HG02623 (cell line): Measurements from ENCODE around the gene IFT122.
"Not testable (repeated sequence)": the region's sequence is repeated elsewhere in the genome, so short reads cannot be mapped to it uniquely, and the experiment has no call there.

ENCODE experiments used
- ATAC-seq: cut with Tn5 transposase; IDR thresholded peaks from one replicate; pipeline ENCODE4 v1.9.1; 2021; ENCODE audit warnings: moderate library complexity; ENCODE audit not compliant: unreplicated experiment

Gene IFT122, protein sequence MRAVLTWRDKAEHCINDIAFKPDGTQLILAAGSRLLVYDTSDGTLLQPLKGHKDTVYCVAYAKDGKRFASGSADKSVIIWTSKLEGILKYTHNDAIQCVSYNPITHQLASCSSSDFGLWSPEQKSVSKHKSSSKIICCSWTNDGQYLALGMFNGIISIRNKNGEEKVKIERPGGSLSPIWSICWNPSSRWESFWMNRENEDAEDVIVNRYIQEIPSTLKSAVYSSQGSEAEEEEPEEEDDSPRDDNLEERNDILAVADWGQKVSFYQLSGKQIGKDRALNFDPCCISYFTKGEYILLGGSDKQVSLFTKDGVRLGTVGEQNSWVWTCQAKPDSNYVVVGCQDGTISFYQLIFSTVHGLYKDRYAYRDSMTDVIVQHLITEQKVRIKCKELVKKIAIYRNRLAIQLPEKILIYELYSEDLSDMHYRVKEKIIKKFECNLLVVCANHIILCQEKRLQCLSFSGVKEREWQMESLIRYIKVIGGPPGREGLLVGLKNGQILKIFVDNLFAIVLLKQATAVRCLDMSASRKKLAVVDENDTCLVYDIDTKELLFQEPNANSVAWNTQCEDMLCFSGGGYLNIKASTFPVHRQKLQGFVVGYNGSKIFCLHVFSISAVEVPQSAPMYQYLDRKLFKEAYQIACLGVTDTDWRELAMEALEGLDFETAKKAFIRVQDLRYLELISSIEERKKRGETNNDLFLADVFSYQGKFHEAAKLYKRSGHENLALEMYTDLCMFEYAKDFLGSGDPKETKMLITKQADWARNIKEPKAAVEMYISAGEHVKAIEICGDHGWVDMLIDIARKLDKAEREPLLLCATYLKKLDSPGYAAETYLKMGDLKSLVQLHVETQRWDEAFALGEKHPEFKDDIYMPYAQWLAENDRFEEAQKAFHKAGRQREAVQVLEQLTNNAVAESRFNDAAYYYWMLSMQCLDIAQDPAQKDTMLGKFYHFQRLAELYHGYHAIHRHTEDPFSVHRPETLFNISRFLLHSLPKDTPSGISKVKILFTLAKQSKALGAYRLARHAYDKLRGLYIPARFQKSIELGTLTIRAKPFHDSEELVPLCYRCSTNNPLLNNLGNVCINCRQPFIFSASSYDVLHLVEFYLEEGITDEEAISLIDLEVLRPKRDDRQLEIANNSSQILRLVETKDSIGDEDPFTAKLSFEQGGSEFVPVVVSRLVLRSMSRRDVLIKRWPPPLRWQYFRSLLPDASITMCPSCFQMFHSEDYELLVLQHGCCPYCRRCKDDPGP

DNA sequence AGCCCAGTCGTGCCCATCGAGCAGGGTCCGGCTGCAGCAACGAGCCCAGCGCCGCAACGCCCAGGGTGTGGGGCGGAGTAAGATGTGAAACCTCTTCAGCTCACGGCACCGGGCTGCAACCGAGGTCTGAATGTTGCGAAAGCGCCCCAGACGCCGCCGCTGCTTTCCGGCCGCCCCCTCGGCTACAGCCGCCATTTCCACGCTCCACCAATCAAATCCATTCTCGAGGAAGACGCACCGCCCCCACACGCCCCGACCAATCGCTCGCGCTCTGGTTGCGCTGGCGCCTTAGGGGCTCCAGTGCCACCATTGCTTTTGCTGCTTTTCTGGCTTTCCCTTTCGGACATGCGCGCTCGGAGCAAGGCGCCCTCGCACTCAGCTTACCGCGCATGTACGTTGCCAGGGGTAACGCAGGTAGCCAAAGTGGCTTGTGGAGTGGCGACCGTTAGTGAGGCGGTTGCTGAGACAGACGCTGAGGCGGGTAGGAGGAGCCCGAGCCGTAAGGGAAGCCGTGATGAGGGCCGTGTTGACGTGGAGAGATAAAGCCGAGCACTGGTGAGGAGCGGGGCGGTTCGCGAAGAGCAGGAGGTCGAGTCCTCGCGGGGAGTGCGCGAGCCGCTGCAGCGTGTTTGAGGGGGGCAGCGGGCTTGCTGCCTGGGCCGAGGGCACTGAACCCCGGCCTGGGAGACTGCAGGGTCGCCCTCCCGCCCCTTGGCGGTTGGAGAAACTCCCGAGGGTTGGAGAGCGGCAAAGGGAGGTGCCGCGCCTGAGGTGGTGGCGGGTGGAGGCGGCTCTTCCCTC is at the start of gene IFT122, which contains the start of gene MBD4:
Gene IFT122 (plus strand): TSS at position 408 of the 801 bp plus-strand sequence. CDS start 107 bp downstream, at position 515.
Gene MBD4 (minus strand): TSS at position 132 of the 801 bp plus-strand sequence. CDS start 115 bp downstream, at position 17.
- peak; percentile 83 for ATAC-seq

DNA sequence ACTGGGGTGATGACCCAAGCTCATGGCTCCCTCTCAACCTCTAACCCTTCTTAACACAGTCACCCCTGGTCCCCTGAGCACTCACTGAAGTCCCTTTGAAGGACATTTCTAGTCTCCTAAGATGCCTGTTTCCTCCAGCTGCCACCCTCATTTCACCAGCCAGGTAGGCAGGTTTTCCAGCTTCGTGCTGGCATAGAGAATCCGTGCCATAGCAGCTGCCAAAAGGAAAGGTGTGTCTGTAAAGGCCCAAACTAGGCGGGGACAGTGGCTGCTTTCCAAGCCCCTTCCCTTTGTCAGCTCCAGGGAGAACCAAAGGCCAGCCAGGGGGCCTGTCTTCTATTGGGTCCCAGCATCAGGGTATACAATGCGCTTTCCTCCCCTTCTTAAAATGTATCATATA is 48.4 kb upstream of the IFT122 start:
- ATAC-seq: not testable (repeated sequence)

DNA sequence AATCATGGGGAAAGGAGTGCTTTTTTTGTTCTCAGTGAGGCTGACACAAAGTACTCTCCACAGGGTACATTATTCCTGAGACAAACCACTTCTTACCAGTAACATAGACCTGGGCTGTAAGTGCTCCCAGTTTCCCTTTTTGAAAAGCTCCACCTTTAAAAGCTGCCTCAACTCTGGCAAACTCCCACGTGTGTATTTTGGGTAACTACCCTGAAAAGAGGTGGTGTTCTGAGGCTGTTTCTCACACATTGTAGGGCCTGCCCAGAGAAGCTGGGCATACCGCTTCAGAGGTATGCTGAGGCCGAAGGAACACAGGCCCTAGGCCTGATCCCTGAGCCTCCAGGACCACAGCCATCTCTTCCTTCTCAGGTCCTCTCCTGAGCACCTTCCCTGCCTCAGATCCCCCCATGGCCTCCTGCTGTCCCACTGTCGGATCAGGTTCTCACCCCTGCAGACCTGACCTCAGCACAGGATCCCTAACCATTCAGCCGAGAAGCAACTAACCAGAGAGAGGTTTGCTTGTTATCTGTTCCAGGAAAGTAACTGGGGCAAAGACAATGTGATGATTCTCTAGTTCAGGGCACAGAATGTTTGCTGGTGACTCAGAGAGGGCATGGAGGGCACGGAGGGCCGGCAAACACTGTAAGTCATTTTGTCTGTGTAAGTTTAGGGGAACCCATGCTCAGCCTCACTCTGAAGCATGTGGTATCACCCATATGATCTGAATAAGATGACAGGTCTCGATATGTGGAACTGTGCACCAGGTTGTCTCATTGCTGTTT is 47.7 kb upstream of the IFT122 start:
- ATAC-seq: not testable (repeated sequence)

DNA sequence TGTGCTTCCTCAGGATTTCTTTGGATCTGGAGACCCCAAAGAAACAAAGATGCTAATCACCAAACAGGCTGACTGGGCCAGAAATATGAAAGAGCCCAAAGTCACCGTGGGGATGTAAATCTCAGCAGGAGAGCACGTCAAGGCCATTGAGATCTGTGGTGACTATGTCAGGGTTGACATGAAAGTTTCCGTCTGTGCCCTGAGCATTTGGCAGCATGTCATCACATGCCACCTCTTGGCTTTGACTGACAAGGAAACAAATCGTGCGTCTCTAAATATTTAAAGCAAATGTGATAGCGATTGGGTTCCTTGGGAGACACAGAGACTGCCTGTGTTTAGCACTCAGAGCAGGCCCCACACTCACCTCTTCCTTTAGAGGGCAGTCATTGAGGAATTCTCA is 46.8 kb upstream of the IFT122 start:
- ATAC-seq: no peak

DNA sequence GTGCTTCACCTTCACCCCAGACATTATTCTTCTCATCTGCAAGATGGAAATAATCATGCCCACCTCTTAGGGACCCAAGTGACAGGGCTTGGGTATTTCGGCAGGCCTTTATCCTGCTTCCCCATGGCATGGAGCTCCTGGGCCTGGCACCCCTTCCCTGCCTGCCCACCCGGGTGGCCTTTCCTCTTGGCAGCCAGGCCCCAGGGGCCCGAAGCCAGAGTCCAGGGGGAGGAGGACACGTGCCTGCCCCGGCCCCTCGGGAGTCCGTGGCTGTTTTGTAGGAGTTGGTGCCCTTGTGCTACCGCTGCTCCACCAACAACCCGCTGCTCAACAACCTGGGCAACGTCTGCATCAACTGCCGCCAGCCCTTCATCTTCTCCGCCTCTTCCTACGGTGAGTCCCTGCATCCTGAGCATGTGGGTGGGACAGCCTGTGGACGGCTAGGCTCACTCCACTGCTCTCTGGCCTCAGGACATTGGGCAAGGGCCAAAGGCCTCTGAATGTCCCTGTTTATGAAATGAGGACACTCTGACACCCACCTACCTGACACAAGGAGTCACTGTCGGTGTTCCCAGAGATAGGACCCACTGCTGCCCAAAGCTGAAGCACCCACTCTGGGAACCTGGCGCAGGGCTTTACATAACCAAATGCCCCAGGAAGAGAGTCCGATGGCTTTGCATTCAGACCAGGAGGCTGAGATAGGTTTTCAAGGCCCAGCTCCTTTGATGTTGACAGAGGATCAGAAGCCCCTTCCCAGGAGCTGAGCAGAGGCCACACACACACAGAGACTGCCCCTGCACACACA is 46.1 kb upstream of the IFT122 start:
- ATAC-seq: not testable (repeated sequence)

DNA sequence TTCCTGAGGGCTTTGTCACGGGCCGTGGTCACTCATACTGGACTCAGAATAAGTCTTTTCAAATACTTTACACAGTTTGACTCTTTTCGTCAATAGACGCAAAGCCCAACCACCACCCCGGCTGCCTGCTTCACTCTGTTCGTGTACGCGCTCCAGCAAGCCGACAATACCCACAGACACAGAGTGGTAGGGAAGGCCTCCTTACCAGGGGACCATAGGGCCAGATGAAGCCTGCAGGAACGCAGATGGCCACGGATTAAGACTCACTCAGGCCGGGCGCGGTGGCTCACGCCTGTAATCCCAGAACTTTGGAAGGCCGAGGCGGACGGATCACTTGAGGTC is 41.2 kb upstream of the IFT122 start:
- ATAC-seq: no peak

DNA sequence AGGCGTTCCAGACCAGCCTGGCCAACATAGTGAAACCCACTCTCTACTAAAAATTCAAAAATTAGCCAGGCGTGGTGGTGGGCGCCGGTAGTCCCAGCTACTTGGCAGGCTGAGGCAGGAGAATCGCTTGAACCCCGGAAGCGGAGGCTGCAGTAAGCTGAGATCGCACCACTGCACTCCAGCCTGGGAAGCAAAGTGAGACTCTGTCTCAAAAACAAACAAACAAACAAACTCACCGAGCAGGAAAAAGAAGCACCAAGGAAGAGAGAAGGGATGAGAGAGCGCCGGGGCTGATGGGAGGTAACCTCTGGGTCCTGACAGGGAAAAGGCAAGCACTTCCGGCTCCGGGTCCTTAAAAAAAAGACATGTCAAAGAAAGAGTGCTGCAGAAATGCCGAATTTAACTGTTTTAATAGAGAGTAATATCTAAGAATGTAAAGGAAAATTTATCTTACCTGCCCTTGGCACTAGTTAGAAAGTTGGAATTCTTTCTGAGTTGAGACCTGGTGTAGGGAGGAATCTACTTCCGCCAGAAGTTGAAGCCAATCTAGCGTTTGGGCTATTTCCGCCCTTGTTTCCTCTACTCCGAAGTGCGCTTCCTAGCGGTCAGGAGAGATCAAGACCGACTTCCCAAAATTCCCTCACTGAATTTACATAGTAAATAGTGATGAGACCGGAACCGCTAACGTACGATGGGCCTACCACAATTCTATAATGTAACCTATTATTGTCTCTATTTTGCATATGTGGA is 40.7 kb upstream of the IFT122 start:
- ATAC-seq: peak; percentile 82

DNA sequence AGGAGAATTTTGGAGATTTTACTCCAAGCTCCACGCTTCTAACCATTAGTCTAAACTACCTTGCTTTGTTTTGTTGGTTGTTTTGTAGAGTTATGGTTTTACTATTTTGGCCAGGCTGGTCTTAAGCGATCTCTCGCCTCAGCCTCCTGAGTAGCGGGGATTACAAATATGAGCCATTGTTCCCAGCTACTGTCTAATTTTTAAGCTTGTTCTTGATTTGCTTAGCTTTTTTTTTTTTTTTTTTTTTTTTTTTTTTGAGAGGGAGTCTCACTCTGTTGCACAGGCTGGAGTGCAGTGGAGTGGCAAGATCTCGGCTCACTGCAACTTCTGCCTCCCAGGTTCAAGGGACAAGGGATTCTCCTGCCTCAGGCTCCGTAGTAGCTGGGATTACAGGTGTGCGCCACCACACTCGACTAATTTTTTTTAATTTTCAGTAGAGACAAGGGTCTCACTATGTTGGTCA is 40.1 kb upstream of the IFT122 start:
- ATAC-seq: no peak

DNA sequence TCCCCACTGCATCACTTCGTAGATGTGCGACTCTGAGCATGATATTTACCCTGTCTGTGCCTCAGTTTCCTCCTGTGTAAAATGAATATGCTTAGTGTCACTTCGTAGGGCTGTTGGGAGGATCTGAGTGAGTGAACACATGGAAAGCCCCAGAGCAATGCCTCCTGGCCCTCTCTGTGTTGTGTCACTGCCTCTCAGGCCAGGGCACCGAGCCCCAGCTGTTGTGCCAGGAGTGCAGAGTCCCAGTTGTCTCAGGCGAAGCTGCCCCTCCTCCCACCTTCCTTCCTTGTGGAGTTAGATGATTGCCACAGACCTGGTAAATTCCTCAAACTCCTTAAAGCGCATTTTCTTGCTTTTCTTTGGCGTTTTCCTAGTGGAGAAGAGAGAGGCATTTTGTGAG is 37.8 kb upstream of the IFT122 start:
- ATAC-seq: no peak

DNA sequence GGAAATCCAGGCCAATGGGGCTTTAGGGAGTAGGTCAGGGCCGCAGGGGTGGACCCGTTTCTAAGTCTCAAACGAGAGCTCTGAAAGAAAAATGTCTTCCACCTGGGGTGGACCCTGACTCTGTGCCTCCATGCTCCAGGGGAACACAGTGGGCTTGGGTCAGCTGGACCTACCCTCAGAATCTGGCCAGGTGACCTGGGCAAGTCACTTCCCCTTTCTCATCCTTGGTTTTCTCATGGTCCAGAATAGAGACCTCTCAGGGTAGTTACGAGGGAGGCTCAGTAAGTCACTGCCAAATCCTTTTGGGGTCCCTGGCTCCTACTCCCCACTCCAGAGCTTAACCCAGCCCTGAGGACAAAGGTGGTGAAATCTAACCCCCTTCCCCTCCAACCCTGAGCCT is 37.4 kb upstream of the IFT122 start:
- ATAC-seq: no peak

DNA sequence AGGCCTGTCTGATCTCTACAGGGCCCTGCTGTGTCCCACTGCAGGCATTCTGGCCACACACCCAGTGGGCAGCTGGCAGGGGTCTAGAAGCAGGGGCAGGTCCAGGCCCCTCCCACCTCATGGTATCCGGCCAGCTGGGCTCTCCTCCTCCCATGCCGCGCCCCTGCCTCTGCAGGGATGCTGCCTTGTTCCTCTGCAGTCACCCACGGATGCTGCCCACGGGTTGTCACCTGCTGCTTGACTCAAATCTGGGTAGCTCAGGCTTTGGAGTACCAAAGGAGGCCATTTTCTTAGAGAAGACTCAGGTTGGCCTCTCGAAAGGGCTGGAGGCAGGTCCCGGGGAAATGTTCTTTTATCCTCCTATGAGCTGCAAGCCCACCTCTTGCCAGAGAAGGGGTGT is 36.6 kb upstream of the IFT122 start:
- ATAC-seq: no peak

DNA sequence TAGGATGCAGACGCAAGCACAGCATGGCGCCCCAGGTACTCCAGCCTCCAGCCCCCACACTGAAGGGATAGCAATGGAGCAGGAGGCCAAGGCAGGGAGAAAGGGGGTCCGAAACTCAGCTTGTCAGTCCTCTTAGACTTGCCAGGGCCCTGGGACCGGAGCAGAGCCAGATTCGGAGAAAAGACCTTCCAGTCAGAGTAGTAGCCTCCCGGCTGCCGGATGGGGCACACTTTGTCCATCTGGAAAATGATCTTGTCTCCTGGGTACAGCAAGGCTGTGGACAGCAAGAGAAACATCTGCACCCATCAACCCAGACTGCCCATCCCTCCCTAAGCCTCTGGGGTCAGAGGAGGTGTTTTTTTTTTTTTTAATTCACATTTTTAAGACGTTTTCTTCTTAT is 35.9 kb upstream of the IFT122 start:
- ATAC-seq: no peak

DNA sequence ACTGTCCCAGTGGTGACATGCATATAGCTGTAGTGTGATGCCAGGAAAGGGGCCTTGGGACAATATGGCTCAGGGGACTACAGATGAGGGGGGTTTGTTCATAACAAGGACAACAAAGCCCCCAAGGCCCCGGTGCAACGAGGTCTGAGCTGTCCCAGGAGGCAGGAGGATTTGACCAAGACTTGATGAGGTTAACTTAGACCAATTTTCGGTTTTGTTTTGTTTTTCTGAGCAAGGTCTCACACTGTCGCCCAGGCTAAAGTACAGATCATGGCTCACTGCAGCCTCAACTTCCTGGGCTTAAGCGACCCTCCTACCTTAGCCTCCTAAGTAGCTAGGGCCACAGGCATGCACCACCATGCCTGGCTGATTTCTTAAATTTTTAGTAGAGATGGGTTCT is 35.4 kb upstream of the IFT122 start:
- ATAC-seq: no peak

DNA sequence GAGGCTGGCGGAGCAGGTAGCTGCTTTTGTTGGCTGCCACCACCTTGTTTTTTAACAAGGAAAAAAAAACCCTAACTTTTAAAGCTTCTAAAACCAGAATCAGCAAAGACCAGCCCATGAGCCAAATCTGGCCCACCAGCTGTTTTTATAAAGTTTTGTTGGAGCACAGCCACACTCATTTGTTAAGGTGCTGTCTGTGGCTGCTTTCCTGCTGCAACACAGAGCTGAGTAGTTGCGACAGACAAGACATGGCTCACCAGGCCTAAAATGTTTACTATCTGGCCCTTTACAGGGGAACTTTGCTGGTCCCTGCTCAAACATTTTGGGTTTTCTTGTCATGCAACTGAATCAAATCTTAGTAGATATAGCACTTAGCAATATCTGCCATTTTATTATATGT is 30.5 kb upstream of the IFT122 start:
- ATAC-seq: no peak

DNA sequence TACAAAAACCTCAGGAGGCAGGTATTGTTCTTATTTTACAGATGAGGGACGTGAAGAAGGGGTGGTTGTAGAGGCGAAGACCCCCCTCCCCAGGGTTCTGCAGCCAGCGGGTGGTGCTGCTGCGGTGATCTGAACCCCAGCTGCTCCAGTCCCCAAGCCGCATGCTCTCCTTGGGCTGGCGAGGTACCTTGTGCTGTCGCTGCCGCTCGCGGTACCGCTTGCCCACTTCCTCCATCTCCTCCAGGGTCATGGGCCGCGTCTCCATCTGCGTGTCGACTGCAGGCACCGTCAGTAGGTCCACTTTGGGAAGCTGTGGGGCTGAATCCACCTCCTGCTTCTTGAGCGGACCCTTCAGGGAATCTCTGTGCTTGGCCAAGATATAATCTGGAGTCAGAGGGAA is 29.1 kb upstream of the IFT122 start:
- no peak for ATAC-seq

DNA sequence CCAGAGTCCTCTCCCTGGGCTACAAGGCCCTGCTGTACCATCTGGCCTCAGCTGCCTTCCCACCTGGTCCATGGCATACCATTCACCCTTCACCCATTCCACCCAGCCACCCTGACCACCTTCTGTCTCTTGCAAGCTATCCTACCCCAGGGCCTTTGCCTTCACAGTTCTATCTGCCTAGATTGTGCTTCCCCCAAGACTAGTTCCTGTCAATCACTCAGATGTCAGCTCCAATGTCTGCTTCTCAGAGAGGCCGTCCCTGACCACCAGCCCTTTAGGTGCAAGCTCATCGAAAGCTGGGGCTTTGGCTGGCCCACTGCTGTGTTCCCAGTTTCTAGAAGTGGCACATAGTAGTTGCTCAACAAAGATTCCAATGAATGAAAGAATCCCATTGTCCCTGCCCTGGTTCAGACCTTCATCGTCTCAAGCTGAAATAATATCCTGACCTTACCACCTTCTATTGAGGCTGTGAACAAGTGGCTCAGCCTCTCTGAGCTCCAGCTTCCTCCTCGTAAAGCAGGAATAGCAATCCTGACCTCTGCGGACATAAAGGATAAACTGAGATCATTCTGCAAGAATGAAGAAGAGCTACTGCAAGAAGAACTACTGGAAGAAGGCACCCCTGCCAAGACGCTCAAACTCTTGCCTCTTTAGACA is 27.4 kb upstream of the IFT122 start:
- no peak for ATAC-seq

DNA sequence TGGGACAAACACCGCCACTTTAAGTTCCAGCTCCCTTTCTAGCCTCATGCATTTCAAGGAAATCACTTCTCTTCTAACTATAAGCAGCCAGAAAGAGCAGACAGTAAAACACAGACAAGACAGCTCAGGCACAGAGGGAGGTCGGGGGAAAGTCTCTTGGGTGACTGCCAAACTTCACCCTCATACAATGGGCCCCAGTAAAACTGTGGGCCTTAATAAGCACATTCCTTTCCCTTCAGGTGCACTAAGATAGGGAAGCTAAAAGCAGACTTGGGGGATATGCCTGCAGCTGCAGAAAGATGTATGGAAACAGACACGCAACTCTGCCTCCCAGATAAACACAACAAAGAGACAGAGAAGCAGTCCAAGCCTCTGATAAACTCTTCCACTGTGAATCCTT is 26.8 kb upstream of the IFT122 start:
- ATAC-seq: not testable (repeated sequence)
